B cell (primary cell): ENCODE measurements around the gene ITFG1.
"Not testable (repeated sequence)": the region's sequence is repeated elsewhere in the genome, so short reads cannot be mapped to it uniquely, and the experiment has no call there.

Experiments
- EZH2 ChIP-seq: IDR thresholded peaks from 2 replicates; pipeline ENCODE4 v1.6.1; 2012; ENCODE audit warnings: borderline replicate concordance, low read depth, mild to moderate bottlenecking, moderate library complexity, low read length; ENCODE audit not compliant: insufficient read depth, poor library complexity, severe bottlenecking
- TF ChIP-seq, protein P1 (sequence below): fragments of 200-600 bp; IDR thresholded peaks from one replicate; pipeline ENCODE4 v1.8.0; 2022; ENCODE audit warnings: antibody characterized with exemption, mild to moderate bottlenecking

DNA sequence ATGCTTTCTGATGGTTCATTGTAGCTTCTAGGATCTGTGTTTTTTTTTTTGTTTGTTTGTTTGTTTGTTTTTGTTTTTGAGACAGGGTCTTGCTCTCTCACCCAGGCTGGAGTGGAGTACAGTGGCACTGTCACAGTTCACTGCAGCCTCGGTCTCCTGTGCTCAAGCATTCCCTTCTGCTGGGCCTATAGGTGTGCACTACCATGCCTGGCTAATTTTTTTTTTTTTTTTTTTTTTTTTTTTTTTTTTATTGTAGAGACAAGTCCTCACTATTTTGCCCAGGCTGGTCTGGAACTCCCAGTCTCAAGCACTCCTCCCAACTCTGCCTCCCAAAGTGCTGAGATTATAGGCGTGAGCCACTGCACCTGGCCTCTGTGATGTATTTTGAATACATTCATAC lies 12.1 kb upstream of the ITFG1 start:
- TF ChIP-seq, protein P1, sequence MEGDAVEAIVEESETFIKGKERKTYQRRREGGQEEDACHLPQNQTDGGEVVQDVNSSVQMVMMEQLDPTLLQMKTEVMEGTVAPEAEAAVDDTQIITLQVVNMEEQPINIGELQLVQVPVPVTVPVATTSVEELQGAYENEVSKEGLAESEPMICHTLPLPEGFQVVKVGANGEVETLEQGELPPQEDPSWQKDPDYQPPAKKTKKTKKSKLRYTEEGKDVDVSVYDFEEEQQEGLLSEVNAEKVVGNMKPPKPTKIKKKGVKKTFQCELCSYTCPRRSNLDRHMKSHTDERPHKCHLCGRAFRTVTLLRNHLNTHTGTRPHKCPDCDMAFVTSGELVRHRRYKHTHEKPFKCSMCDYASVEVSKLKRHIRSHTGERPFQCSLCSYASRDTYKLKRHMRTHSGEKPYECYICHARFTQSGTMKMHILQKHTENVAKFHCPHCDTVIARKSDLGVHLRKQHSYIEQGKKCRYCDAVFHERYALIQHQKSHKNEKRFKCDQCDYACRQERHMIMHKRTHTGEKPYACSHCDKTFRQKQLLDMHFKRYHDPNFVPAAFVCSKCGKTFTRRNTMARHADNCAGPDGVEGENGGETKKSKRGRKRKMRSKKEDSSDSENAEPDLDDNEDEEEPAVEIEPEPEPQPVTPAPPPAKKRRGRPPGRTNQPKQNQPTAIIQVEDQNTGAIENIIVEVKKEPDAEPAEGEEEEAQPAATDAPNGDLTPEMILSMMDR: not testable (repeated sequence)
- not testable (repeated sequence) for TF ChIP-seq EZH2
